ENCODE data around the gene ARSD.

DNA sequence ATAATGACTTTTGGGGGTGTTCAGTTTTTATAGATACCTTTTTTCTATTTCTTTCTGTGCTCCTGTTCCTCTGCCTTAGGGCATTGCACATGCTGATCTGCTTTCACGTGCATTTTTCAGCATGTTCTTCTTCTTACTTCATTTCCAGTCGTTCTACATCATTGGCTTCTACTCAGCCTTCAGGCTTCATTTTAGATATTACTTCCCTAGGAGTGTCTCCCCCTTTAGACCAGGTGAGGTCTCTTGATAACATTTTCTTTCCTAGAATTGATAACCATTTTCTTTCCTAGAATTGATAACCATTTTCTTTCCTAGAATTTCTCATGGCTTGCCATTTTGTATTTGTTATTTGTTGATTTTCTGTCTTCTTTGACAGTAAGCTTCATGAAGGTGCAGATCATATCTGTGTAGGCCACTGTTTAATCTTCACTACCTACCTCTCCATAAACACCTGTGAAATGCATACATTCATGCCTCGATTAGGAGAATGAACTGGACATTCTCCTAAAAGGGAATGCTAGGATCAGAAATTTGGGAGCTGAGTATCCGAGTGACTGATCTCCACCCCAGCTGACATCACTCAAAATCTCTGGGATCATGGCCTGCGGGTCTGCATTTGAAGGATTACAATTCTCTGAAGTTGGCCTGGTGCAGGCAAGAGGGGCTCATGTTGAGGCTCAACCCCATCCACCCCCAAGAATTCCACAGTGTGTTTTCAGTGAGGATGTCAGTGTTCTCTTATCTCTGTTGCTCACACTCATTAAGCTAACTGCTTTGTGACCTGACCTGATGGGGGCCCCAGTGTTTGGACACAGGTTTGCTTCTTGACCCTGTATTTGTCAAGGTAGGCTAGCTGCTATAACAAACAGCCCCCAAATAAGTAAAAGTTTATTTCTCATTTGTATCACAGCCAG is 54.7 kb downstream of the ARSD start:
- TF ChIP-seq EZH2 (IDR thresholded peaks at IDR 0.05) (no peak), POLR2AphosphoS5 (IDR thresholded peaks at IDR 0.05; ENCODE audit: borderline replicate concordance, low read depth, low read length) (no peak), FOXP2 (optimal IDR thresholded peaks at IDR 0.05; ENCODE audit: control extremely low read depth, extremely low read length, insufficient read depth) (no peak)

All from SK-N-MC (cell line).